ENCODE data around the gene FLT1. TPM values are rescaled to one million over a fixed set of nuclear protein-coding genes. Genes with fewer than 3 reads are reported as not detected.

The FLT1 gene
- polyA plus RNA-seq, 2 of the 4 experiments (the other 2 are of a cell fraction): not detected

- DNase-seq (ENCODE audit: low read depth in 1 of 2, low spot score in 1 of 2) (no peak), ATAC-seq (no peak), FAIRE-seq (no peak)
- no peaks in the 10 kb centered on the region for H3K4me1 ChIP-seq
- no peak overlapping the region for H3K4me2 ChIP-seq
- H3K27ac ChIP-seq: no peak overlapping the region
- ChIA-PET POLR2A (no interaction called here), CTCF (interaction anchor here (1.4 kb wide), 1 partner anchor 21 kb away, joined by 3 read pairs; no protein-coding TSS in a partner anchor)
- H3K4me3 ChIP-seq: no peak overlapping the region
- WGBS (ENCODE audit: missing lambda C conversion rate): 81% methylated on average over 7 of the region's 7 CpGs
- H3K9me3 ChIP-seq: no peaks in the 10 kb centered on the region
- no peak for TF ChIP-seq HMGXB4 (CRISPR knock-in tag; IDR thresholded peaks at IDR 0.05; ENCODE audit: borderline replicate concordance)
- no peak for TF ChIP-seq ZC3H11A (IDR thresholded peaks at IDR 0.05)
Observed at GRCh38 chr13:28316836-28317235, 178.1 kb downstream of the FLT1 start.

GRCh38 chr13:28316129-28316528, 178.8 kb downstream of the FLT1 start:
- no peak for ATAC-seq
- no peak overlapping the region for H3K4me2 ChIP-seq
- POLR2A ChIA-PET: no interaction called here
- no peaks in the 10 kb centered on the region for H3K4me1 ChIP-seq
- no peak overlapping the region for H3K27ac ChIP-seq
- WGBS (ENCODE audit: missing lambda C conversion rate): 35% methylated on average over 3 of the region's 5 CpGs
- no peak for DNase-seq (ENCODE audit: low read depth in 1 of 2, low spot score in 1 of 2)
- CTCF ChIA-PET: interaction anchor here (1.4 kb wide), 1 partner anchor 22 kb away, joined by 3 read pairs; no protein-coding TSS in a partner anchor
- FAIRE-seq: no peak
- no peak overlapping the region for H3K4me3 ChIP-seq
- TF ChIP-seq, protein P1, sequence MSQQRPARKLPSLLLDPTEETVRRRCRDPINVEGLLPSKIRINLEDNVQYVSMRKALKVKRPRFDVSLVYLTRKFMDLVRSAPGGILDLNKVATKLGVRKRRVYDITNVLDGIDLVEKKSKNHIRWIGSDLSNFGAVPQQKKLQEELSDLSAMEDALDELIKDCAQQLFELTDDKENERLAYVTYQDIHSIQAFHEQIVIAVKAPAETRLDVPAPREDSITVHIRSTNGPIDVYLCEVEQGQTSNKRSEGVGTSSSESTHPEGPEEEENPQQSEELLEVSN (IDR thresholded peaks at IDR 0.05; ENCODE audit: borderline replicate concordance, low read depth): no peak
- TF ChIP-seq CBX2 (IDR thresholded peaks at IDR 0.05; ENCODE audit: borderline replicate concordance, low read depth): no peak
- no peak for TF ChIP-seq EHF (CRISPR knock-in tag; IDR thresholded peaks at IDR 0.05)
- TF ChIP-seq, protein P2, sequence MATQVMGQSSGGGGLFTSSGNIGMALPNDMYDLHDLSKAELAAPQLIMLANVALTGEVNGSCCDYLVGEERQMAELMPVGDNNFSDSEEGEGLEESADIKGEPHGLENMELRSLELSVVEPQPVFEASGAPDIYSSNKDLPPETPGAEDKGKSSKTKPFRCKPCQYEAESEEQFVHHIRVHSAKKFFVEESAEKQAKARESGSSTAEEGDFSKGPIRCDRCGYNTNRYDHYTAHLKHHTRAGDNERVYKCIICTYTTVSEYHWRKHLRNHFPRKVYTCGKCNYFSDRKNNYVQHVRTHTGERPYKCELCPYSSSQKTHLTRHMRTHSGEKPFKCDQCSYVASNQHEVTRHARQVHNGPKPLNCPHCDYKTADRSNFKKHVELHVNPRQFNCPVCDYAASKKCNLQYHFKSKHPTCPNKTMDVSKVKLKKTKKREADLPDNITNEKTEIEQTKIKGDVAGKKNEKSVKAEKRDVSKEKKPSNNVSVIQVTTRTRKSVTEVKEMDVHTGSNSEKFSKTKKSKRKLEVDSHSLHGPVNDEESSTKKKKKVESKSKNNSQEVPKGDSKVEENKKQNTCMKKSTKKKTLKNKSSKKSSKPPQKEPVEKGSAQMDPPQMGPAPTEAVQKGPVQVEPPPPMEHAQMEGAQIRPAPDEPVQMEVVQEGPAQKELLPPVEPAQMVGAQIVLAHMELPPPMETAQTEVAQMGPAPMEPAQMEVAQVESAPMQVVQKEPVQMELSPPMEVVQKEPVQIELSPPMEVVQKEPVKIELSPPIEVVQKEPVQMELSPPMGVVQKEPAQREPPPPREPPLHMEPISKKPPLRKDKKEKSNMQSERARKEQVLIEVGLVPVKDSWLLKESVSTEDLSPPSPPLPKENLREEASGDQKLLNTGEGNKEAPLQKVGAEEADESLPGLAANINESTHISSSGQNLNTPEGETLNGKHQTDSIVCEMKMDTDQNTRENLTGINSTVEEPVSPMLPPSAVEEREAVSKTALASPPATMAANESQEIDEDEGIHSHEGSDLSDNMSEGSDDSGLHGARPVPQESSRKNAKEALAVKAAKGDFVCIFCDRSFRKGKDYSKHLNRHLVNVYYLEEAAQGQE (IDR thresholded peaks at IDR 0.05): no peak
- no peaks in the 10 kb centered on the region for H3K9me3 ChIP-seq

DNA sequence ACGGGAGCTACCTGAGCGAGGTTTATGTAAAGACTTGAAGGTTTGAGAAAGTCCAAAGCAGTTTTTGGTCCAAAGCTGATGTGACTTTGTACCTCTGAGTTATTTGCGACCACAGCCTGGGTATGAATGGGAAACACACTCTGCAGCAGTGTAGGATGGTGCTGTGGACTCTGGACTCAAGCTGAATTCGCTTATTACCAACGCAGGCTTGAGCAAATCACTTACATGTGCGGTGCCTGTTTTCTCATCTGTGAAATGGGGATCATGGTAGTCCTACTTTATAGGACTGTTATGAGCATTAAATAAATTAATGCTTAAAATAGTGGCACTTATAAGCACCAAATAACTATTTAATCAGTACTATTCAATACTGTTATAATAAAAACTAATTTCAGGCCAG, 180.0 kb downstream of the FLT1 start:
- CTCF ChIA-PET: interaction anchor here (1.8 kb wide), 1 partner anchor 9 kb away, joined by 4 read pairs; no protein-coding TSS in a partner anchor

DNA sequence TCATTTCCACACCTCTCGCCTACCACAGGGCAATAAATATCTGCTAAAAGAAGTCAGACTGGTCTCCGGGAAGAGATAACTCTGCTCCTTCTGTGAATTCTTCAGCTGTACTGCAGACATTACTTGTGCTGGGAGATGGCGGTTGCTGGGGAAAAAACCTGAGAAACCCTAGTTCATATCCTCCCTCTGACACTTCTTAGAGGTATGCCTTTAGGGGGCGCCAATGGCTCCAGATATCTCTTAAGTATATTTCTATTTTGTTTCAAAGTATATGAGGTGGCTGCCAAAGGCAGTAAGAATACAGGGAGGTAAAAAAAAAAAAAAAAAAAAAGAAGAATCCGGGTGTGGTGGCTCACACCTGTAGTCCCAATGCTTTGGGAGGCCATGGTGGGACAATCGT, 181.3 kb downstream of the FLT1 start:
- POLR2A ChIA-PET: no interaction called here
- FAIRE-seq: no peak
- TF ChIP-seq FOSL2 (IDR thresholded peaks at IDR 0.05) (no peak), FOSL2 (CRISPR knock-in tag; IDR thresholded peaks at IDR 0.05) (no peak), BCL3 (IDR thresholded peaks at IDR 0.05) (no peak), HOXB13 (CRISPR knock-in tag; IDR thresholded peaks at IDR 0.05; ENCODE audit: low read depth) (no peak), FOSB (CRISPR knock-in tag; IDR thresholded peaks at IDR 0.05) (no peak), ZNF302 (CRISPR knock-in tag; IDR thresholded peaks at IDR 0.05) (no peak), GATA3 (IDR thresholded peaks at IDR 0.05; ENCODE audit: borderline replicate concordance) (no peak), CBX2 (IDR thresholded peaks at IDR 0.05; ENCODE audit: borderline replicate concordance, low read depth) (no peak), HOXB5 (CRISPR knock-in tag; IDR thresholded peaks at IDR 0.05) (no peak), CBX8 (IDR thresholded peaks at IDR 0.05) (no peak), RNF2 (IDR thresholded peaks at IDR 0.05; ENCODE audit: borderline replicate concordance, low read depth) (no peak)
- TF ChIP-seq, protein P3, sequence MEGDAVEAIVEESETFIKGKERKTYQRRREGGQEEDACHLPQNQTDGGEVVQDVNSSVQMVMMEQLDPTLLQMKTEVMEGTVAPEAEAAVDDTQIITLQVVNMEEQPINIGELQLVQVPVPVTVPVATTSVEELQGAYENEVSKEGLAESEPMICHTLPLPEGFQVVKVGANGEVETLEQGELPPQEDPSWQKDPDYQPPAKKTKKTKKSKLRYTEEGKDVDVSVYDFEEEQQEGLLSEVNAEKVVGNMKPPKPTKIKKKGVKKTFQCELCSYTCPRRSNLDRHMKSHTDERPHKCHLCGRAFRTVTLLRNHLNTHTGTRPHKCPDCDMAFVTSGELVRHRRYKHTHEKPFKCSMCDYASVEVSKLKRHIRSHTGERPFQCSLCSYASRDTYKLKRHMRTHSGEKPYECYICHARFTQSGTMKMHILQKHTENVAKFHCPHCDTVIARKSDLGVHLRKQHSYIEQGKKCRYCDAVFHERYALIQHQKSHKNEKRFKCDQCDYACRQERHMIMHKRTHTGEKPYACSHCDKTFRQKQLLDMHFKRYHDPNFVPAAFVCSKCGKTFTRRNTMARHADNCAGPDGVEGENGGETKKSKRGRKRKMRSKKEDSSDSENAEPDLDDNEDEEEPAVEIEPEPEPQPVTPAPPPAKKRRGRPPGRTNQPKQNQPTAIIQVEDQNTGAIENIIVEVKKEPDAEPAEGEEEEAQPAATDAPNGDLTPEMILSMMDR (IDR thresholded peaks at IDR 0.05): no peak

More for the DNA sequence above, 180.0 kb downstream of the FLT1 start:
- H3K4me3 ChIP-seq: no peak overlapping the region
- H3K9me3 ChIP-seq: no peaks in the 10 kb centered on the region
- no peak for DNase-seq (ENCODE audit: low read depth in 1 of 2, low spot score in 1 of 2)
- FAIRE-seq: no peak
- POLR2A ChIA-PET: no interaction called here
- H3K4me1 ChIP-seq: no peaks in the 10 kb centered on the region
- WGBS (ENCODE audit: missing lambda C conversion rate): 75% methylated on average over 5 of the region's 6 CpGs
- H3K27ac ChIP-seq: no peak overlapping the region
- no peak for TF ChIP-seq NFE2L2 (conservative IDR thresholded peaks at IDR 0.05; ENCODE audit: low read length)
- no peak overlapping the region for H3K4me2 ChIP-seq
- ATAC-seq: no peak

More for the DNA sequence above, 181.3 kb downstream of the FLT1 start:
- CTCF ChIA-PET: interaction anchor here (1.8 kb wide), 1 partner anchor 10 kb away, joined by 4 read pairs; no protein-coding TSS in a partner anchor
- 70% methylated on average over 6 of the region's 6 CpGs for WGBS (ENCODE audit: missing lambda C conversion rate)
- H3K27ac ChIP-seq: no peak overlapping the region
- no peaks in the 10 kb centered on the region for H3K4me1 ChIP-seq
- DNase-seq (ENCODE audit: low read depth in 1 of 2, low spot score in 1 of 2) (no peak), ATAC-seq (no peak)
- no peaks in the 10 kb centered on the region for H3K9me3 ChIP-seq
- no peak overlapping the region for H3K4me3 ChIP-seq
- no peak overlapping the region for H3K4me2 ChIP-seq

Measured in A549 (cell line).